H1 (cell line): ENCODE data around the gene AASDH. TPM values are rescaled to one million over a fixed set of nuclear protein-coding genes. Genes with fewer than 3 reads are reported as not detected.

ENCODE experiments used
- CTBP2 ChIP-seq: IDR thresholded peaks from 2 replicates; pipeline ENCODE4 v1.7.0; 2011; ENCODE audit warnings: borderline replicate concordance, mild to moderate bottlenecking, moderate library complexity, mixed read lengths, low read length; ENCODE audit not compliant: insufficient read depth, insufficient read length
- PHF8 ChIP-seq: fragments of 200-600 bp; sonication (generic); conservative IDR thresholded peaks from 2 replicates; pipeline ENCODE4 v1.7.1; 2012; ENCODE audit warnings: low read depth, mild to moderate bottlenecking, inconsistent platforms, low read length, moderate library complexity
- polyA plus RNA-seq, 7 experiments: library from polyadenylated mRNA; depleted of rRNA in 3 of 7; stranded (reverse) in 5 of 7; unstranded in 2 of 7; fragments of >200 nt in 5 of 7; fragments of 200-250 nt in 2 of 7; gene quantifications; 1 replicate in 5 of 7; 2 replicates in 1 of 7; 4 replicates in 1 of 7; pipeline versions ENCODE4 v1.2.1 to v1.2.3, GENCODE V29; 2011 to 2013; ENCODE audit warnings: missing spikeins in 2 of 7, mixed read lengths in 2 of 7
- total RNA-seq: library from RNA; stranded (reverse); fragmentation: NEBNext Ultra II Directional; extraction: Animal tissue kit (Norgen Biotek cat#: 25700); gene quantifications from 2 replicates; pipeline ENCODE4 v1.2.1, GENCODE V29; 2021

The AASDH gene
- total and polyA plus RNA-seq, 2 of the 8 experiments (the other 6 are each of a cell fraction or from before 2014, with no cell fraction given) = 8.0 to 10.9 TPM

GRCh38 chr4:56424697-56425514 is 37.6 kb upstream of the AASDH start (continued):
- no peak for TF ChIP-seq CTBP2
- no peak for TF ChIP-seq PHF8
